GM12872 (cell line): ENCODE data around the gene DRP2.
A peak's percentile ranks its signal among the peaks of the same experiment; 100 is the strongest.

Experiments used
- CTCF ChIP-seq: IDR thresholded peaks from 3 replicates; pipeline ENCODE4 v1.5.1; 2011; ENCODE audit warnings: low read depth, mild to moderate bottlenecking, low read length, moderate library complexity; ENCODE audit not compliant: insufficient read depth

The DRP2 gene

DNA sequence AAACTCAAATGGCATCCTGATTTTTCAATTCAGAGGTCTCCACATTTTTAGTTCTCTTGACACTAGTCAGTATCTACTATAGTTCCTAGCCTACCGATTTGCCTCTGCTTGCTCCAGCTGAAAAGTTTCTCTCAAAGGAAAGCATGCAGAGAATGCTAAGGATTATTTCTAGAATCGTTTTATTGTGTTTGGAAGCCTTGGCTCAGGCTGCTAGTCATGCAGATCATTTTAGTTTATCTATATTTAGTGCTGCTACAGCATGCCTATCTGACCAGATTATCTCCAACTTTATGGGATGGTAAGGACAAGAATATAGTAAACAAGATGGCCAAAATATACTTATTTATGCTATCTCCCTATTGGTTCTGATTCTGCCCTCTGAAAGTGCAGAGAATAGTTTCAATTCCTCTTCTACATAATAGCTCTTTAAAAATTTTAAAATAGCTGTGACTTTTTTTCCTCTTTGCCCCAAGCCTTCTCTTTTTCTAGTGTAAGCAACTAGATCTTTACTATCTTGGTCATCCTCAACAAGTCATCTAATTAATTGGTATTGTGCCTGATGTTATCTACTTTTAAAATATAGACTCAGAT is 15.7 kb upstream of the DRP2 start:
- TF ChIP-seq CTCF, result no peak

DNA sequence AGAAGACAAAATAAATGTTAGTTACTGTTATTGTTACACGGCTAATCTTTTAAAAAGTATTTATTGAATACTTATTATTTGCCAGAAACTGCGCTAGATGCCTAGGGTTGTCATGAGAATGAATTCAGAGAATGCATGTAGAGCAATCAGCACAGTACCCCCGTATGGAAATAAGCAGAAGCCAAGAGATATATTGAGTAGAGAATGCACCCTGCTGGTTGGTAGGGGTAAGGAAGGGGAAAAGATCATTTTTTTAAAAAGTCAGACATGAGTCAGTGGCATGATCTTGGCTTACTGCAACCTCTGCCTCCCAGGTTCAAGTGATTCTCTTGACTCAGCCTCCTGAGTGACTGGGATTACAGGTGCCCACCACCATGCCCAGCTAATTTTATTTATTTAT is 13.1 kb upstream of the DRP2 start:
- TF ChIP-seq CTCF, result peak; percentile 46; the same call in 2 of the 3 replicates

DNA sequence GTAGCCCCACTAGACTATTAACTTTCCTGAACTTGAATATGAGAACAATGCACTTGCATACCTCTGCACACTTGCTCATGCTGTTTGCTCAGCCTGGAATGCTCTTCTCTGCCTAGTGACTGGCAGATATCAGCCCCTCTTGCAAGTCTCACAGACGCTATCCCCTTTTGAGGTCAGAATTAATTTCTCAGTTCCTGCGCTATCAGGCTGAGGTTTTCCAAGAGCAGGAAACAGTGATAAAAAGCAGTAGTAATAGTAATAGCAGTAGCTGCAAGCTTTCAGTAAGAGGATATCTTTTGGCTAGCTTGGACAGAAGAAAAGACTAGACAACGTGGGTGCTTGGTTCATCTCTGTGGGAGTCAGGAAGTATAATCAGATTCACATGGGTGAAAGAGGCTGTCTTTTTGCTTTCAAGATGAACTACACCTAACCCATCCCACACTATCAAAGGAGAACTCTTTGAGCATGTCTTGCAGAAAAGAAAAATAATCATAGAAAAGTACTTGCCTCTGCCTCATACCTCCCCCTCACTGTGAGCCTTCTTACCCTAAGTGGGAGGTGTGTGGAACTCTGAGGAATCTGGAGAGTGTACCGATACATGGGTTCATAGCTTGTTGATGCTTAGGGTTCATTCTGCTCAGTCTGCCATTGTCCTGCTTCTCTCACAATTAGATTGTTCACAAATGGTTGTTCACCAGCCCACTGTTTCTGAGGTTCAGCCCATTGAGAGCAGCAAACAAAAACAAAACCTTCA is 11.3 kb upstream of the DRP2 start:
- TF ChIP-seq CTCF, result no peak

DNA sequence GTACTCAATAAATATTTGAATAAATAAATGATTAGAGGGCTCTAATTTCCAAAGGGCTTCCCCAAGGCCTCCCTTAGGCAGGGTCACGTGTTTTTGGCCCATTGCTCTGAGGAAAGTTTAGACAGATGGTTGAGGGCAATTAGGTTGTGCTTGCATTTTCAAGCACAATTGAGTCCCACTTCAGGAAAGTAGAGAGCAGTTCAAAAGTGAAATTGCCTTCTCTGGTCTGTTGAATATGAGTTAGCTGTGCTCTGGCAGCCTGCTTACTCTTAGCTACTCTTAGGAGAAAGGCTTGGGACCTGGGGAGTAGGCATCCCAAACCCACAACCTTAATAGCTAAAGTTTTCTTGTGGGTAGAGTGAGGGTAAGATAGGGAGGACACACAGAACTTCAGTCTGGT is 9.0 kb upstream of the DRP2 start:
- no peak for TF ChIP-seq CTCF

DNA sequence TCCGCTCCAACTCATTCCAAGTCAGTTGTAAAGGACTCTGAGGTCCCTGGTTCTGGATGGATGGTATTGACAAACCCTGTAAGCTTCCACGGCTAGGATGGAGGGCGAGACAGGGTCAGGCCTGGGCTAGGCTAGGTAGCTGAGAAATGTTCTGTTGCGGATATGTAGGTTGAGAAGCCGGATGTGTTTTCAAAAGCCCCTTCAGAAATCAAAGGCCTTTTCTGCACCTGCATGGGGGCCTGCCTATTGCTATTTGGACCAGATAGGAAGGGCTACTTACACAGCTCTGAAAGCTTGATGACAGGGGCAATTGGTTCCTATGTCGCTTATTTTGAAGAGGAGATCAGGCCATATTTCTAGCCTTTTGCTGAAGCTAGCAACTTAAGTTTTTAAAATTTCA is 1.9 kb upstream of the DRP2 start:
- TF ChIP-seq CTCF, result no peak

DNA sequence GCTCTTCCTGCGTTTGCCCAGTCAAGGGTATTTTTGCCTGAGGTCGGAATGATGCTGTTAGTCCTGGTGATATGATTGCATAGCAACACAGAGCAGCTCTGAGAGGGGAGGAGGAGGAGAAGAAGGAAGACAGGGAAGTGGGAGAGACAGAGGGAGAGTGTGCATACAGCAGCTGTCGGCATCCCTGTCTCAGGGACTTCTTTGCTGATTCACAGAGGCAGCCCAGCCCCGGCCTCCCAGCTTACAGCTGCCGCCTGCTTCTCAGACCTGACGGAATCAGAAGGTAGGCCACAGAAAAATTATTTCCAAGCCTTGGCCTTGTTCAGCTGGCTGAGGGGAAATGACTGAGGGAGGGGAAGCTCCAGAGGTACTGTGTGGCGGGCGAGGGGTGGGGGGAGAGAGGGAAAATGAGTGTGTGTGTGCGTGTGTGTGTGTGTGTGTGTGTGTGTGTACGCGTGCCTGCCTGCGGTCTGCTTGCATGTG is 319 bp downstream of the DRP2 start:
- no peak for TF ChIP-seq CTCF

DNA sequence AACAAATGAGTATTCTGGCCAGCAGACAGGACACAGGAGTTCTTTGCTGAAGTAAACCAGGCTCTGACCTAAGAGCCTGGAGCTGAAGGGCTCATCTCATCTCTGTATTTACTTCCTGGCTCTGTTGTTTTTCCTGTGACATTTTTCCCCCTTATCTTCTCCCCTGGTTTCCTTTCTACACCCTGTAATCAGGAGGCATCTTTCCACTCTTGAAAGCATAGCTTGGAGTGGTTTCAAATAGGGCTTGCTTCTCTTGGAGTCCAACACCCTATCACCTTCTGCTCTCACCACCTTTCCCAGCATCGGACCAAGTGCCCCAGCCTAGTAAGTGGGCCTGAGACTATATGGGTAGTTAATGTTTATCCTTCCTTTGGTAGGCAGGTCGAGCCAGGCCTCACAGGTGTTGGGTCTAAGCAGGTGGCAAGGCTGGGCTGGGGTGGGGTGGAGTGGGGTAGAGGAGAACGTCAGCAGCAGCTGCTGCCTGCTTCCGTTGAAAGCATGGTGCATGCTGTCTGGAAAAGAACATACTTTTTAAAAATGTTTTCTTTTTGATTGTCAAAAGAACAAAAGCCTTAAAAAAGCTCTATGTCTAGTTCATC is 1.2 kb downstream of the DRP2 start:
- TF ChIP-seq CTCF, result no peak
